HCT116 (cell line): Measurements from ENCODE around the gene HIF1AN.

Source experiments
- CTCF ChIP-seq, 3 experiments: fragments of 200-600 bp in 1 of 3; sonication (generic) in 1 of 3; IDR thresholded peaks in 2 of 3; conservative IDR thresholded peaks in 1 of 3; 2 replicates each; pipeline ENCODE4 v1.5.1; 2012 to 2017; ENCODE audit warnings: low read depth in 2 of 3, low read length in 2 of 3, antibody characterized with exemption in 1 of 3, borderline replicate concordance in 1 of 3, control low read depth in 1 of 3, mild to moderate bottlenecking in 1 of 3, mixed read lengths in 1 of 3, mixed run types in 1 of 3, moderate library complexity in 1 of 3; ENCODE audit not compliant: insufficient read depth in 1 of 3
- EZH2phosphoT487 ChIP-seq: fragments of 200-600 bp; IDR thresholded peaks from 2 replicates; pipeline ENCODE4 v1.6.1; 2018; ENCODE audit warnings: antibody characterized with exemption, borderline replicate concordance
- JUND ChIP-seq: IDR thresholded peaks from 2 replicates; pipeline ENCODE4 v1.6.1; 2012
- POLR2A ChIP-seq: IDR thresholded peaks from 2 replicates; pipeline ENCODE4 v1.7.0; 2011; ENCODE audit warnings: borderline replicate concordance; ENCODE audit not compliant: insufficient read depth, insufficient read length; ENCODE audit errors: extremely low read depth
- POLR2AphosphoS5 ChIP-seq: IDR thresholded peaks from 2 replicates; pipeline ENCODE4 v1.6.1; 2011; ENCODE audit warnings: mild to moderate bottlenecking, low read depth, low read length, moderate library complexity
- SP1 ChIP-seq: IDR thresholded peaks from 2 replicates; pipeline ENCODE4 v1.6.1; 2012; ENCODE audit warnings: low read depth
- SRF ChIP-seq: IDR thresholded peaks from 2 replicates; pipeline ENCODE4 v1.6.1; 2012; ENCODE audit warnings: low read depth
- ZBTB33 ChIP-seq: IDR thresholded peaks from 2 replicates; pipeline ENCODE4 v1.6.1; 2011; ENCODE audit warnings: mild to moderate bottlenecking, low read length, moderate library complexity; ENCODE audit not compliant: insufficient replicate concordance; ENCODE audit errors: extremely low read depth

GRCh38 chr10:100567826-100568225 lies 32.1 kb downstream of the HIF1AN start:
- TF ChIP-seq POLR2AphosphoS5: no peak
- TF ChIP-seq SRF: no peak
- no peak for TF ChIP-seq POLR2A
- TF ChIP-seq CTCF (IDR thresholded peaks at IDR 0.05 in 2 of 3, conservative IDR thresholded peaks at IDR 0.05 in 1 of 3; ENCODE audit: borderline replicate concordance in 1 of 3, insufficient read depth in 1 of 3, low read depth in 2 of 3, low read length in 2 of 3): no peak
- TF ChIP-seq SP1: no peak
- TF ChIP-seq JUND: no peak
- no peak for TF ChIP-seq EZH2phosphoT487
- no peak for TF ChIP-seq ZBTB33
